WTC11 (cell line): ENCODE measurements around the gene PLCH2. TPM values are rescaled to one million over a fixed set of nuclear protein-coding genes. Genes with fewer than 3 reads are reported as not detected.

Source experiments
- ATAC-seq: fragments of 200-7000 bp; cut with Tn5 transposase; 2 replicates; pipeline ENCODE4 v1.10.0; 2021; ENCODE audit warnings: mild to moderate bottlenecking, moderate library complexity
- CTCF ChIA-PET: fragments of 300-600 bp; sonication (Branson Sonifier 250); formaldehyde crosslinking; loops from one replicate; lab custom pipeline; 2021; ENCODE audit warnings: antibody characterized with exemption; lab: Charles Lee
- POLR2A ChIA-PET: fragments of 350-600 bp; sonication (Branson Sonifier 250); formaldehyde crosslinking; loops from one replicate; lab custom pipeline; 2021; ENCODE audit warnings: antibody characterized with exemption; lab: Charles Lee
- DNase-seq: peaks from one replicate; pipeline ENCODE4 v3.0.0; 2021; ENCODE audit warnings: low spot score
- H3K27ac Mint-ChIP-seq: 2 replicates; pipeline ENCODE4 v1.8.0; 2021; ENCODE audit warnings: mixed read lengths
- H3K27me3 Mint-ChIP-seq: 2 replicates; pipeline ENCODE4 v1.8.0; 2021; ENCODE audit warnings: low read depth, mild to moderate bottlenecking, moderate library complexity, mixed read lengths
- H3K36me3 Mint-ChIP-seq: 2 replicates; pipeline ENCODE4 v1.8.0; 2021; ENCODE audit warnings: mixed read lengths
- H3K4me1 Mint-ChIP-seq: 2 replicates; pipeline ENCODE4 v1.8.0; 2022; ENCODE audit warnings: mixed read lengths
- H3K4me3 Mint-ChIP-seq: 2 replicates; pipeline ENCODE4 v1.8.0; 2021; ENCODE audit warnings: mild to moderate bottlenecking, moderate library complexity, mixed read lengths
- H3K9me3 Mint-ChIP-seq: 2 replicates; pipeline ENCODE4 v1.8.0; 2021; ENCODE audit warnings: mixed read lengths
- ATF1 ChIP-seq: sonication (generic); formaldehyde crosslinking; IDR thresholded peaks from 2 replicates; pipeline ENCODE4 v1.8.1; 2023; ENCODE audit warnings: mild to moderate bottlenecking, moderate library complexity, missing genetic modification reagents
- ATF3 ChIP-seq: sonication (generic); formaldehyde crosslinking; conservative IDR thresholded peaks from 2 replicates; pipeline ENCODE4 v1.8.1; 2022; ENCODE audit warnings: mild to moderate bottlenecking, missing genetic modification reagents
- ATF6 ChIP-seq: sonication (generic); formaldehyde crosslinking; IDR thresholded peaks from 2 replicates; pipeline ENCODE4 v1.8.1; 2023; ENCODE audit warnings: mild to moderate bottlenecking, missing genetic modification reagents
- CREM ChIP-seq: sonication (generic); formaldehyde crosslinking; IDR thresholded peaks from 2 replicates; pipeline ENCODE4 v1.8.1; 2022; ENCODE audit warnings: mild to moderate bottlenecking, missing genetic modification reagents, moderate library complexity
- EMX1 ChIP-seq: fragments of 250-450 bp; sonication (Bioruptor Pico); IDR thresholded peaks from 2 replicates; pipeline ENCODE4 v1.8.0; 2021; ENCODE audit warnings: mild to moderate bottlenecking
- ETV6 ChIP-seq: sonication (generic); formaldehyde crosslinking; IDR thresholded peaks from 2 replicates; pipeline ENCODE4 v1.8.1; 2022; ENCODE audit warnings: mild to moderate bottlenecking, missing genetic modification reagents
- FOXJ3 ChIP-seq: sonication (generic); formaldehyde crosslinking; IDR thresholded peaks from 2 replicates; pipeline ENCODE4 v1.9.0; 2021; ENCODE audit warnings: missing genetic modification reagents, mild to moderate bottlenecking, borderline replicate concordance
- FOXK1 ChIP-seq: sonication (generic); formaldehyde crosslinking; IDR thresholded peaks from 2 replicates; pipeline ENCODE4 v1.8.0; 2022; ENCODE audit warnings: mild to moderate bottlenecking, moderate library complexity, missing genetic modification reagents
- FOXP1 ChIP-seq: sonication (generic); formaldehyde crosslinking; IDR thresholded peaks from 2 replicates; pipeline ENCODE4 v1.8.0; 2022; ENCODE audit warnings: missing genetic modification reagents, mild to moderate bottlenecking, moderate library complexity, borderline replicate concordance
- FOXP4 ChIP-seq: sonication (generic); formaldehyde crosslinking; IDR thresholded peaks from 2 replicates; pipeline ENCODE4 v1.8.0; 2022; ENCODE audit warnings: mild to moderate bottlenecking, missing genetic modification reagents
- IRF2 ChIP-seq: sonication (generic); formaldehyde crosslinking; IDR thresholded peaks from 2 replicates; pipeline ENCODE4 v1.8.0; 2022; ENCODE audit warnings: low read depth, missing genetic modification reagents, borderline replicate concordance
- JAZF1 ChIP-seq: fragments of 250-450 bp; sonication (Bioruptor Pico); IDR thresholded peaks from 2 replicates; pipeline ENCODE4 v1.9.0; 2021; ENCODE audit warnings: moderate library complexity, mild to moderate bottlenecking, inconsistent platforms
- MAX ChIP-seq: sonication (generic); formaldehyde crosslinking; IDR thresholded peaks from 2 replicates; pipeline ENCODE4 v1.8.0; 2022; ENCODE audit warnings: mild to moderate bottlenecking, missing genetic modification reagents
- MYBL2 ChIP-seq: sonication (generic); formaldehyde crosslinking; IDR thresholded peaks from 2 replicates; pipeline ENCODE4 v1.8.1; 2023; ENCODE audit warnings: mild to moderate bottlenecking, moderate library complexity, missing genetic modification reagents
- PREB ChIP-seq: sonication (generic); formaldehyde crosslinking; IDR thresholded peaks from 2 replicates; pipeline ENCODE4 v1.8.1; 2022; ENCODE audit warnings: mild to moderate bottlenecking, missing genetic modification reagents, moderate library complexity, borderline replicate concordance
- PRRX2 ChIP-seq: fragments of 250-450 bp; sonication (Bioruptor Pico); IDR thresholded peaks from 2 replicates; pipeline ENCODE4 v1.8.0; 2021; ENCODE audit warnings: mild to moderate bottlenecking
- RORB ChIP-seq: fragments of 250-450 bp; sonication (Bioruptor Pico); IDR thresholded peaks from 2 replicates; pipeline ENCODE4 v1.9.0; 2021; ENCODE audit warnings: mild to moderate bottlenecking
- SMAD4 ChIP-seq: sonication (generic); formaldehyde crosslinking; IDR thresholded peaks from 2 replicates; pipeline ENCODE4 v1.8.0; 2022; ENCODE audit warnings: mild to moderate bottlenecking, missing genetic modification reagents
- TP53 ChIP-seq: sonication (generic); formaldehyde crosslinking; IDR thresholded peaks from 2 replicates; pipeline ENCODE4 v1.8.1; 2023; ENCODE audit warnings: mild to moderate bottlenecking, missing genetic modification reagents
- ZNF232 ChIP-seq: sonication (generic); formaldehyde crosslinking; IDR thresholded peaks from 2 replicates; pipeline ENCODE4 v1.8.0; 2022; ENCODE audit warnings: mild to moderate bottlenecking, missing genetic modification reagents
- ZNF416 ChIP-seq: fragments of 250-450 bp; sonication (Bioruptor Pico); IDR thresholded peaks from 2 replicates; pipeline ENCODE4 v1.9.0; 2021; ENCODE audit warnings: mild to moderate bottlenecking, inconsistent platforms
- ZNF423 ChIP-seq: fragments of 250-450 bp; sonication (Bioruptor Pico); IDR thresholded peaks from 2 replicates; pipeline ENCODE4 v2.1.2; 2022; ENCODE audit warnings: mild to moderate bottlenecking, moderate library complexity
- total RNA-seq: library from RNA; stranded (reverse); gene quantifications from 3 replicates; pipeline ENCODE4 v1.2.3, GENCODE V29; 2021
- TF ChIP-seq, protein P1 (sequence below): sonication (generic); formaldehyde crosslinking; IDR thresholded peaks from 2 replicates; pipeline ENCODE4 v1.8.0; 2023; ENCODE audit warnings: missing genetic modification reagents
- TF ChIP-seq, protein P2 (sequence below): sonication (generic); formaldehyde crosslinking; IDR thresholded peaks from 2 replicates; pipeline ENCODE4 v1.8.0; 2022; ENCODE audit warnings: mild to moderate bottlenecking, missing genetic modification reagents
- TF ChIP-seq, protein P3 (sequence below): sonication (generic); formaldehyde crosslinking; IDR thresholded peaks from 2 replicates; pipeline ENCODE4 v1.8.1; 2023; ENCODE audit warnings: mild to moderate bottlenecking, missing genetic modification reagents, borderline replicate concordance
- TF ChIP-seq, protein P4 (sequence below): fragments of 250-450 bp; sonication (Bioruptor Pico); IDR thresholded peaks from 2 replicates; pipeline ENCODE4 v1.9.0; 2021; ENCODE audit warnings: moderate library complexity, mild to moderate bottlenecking, inconsistent platforms, borderline replicate concordance

PLCH2 gene
- total RNA-seq, 1 experiment from 2014 or later = 0.17 TPM

- Mint-ChIP-seq H3K4me1 (no peaks in the 10 kb centered on the region), H3K27me3 (peaks cover 13% of the 10 kb centered on the region), H3K27ac (peak overlapping the region; percentile 36; the same call in 1 of the 2 replicates), H3K4me3 (no peak overlapping the region), H3K36me3 (no peaks in the 10 kb centered on the region), H3K9me3 (no peaks in the 10 kb centered on the region)
- ChIA-PET CTCF (no interaction called here), POLR2A (no interaction called here)
- DNase-seq (no peak), ATAC-seq (no peak)
- TF ChIP-seq FOXK1 (CRISPR knock-in tag) = no peak
- no peak for TF ChIP-seq ZNF416 (CRISPR knock-in tag)
- TF ChIP-seq, protein P1, sequence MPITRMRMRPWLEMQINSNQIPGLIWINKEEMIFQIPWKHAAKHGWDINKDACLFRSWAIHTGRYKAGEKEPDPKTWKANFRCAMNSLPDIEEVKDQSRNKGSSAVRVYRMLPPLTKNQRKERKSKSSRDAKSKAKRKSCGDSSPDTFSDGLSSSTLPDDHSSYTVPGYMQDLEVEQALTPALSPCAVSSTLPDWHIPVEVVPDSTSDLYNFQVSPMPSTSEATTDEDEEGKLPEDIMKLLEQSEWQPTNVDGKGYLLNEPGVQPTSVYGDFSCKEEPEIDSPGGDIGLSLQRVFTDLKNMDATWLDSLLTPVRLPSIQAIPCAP (CRISPR knock-in tag) = no peak
- TF ChIP-seq SMAD4 (CRISPR knock-in tag) = no peak
- TF ChIP-seq TP53 (CRISPR knock-in tag) = no peak
- no peak for TF ChIP-seq ATF6 (CRISPR knock-in tag)
- TF ChIP-seq MAX (CRISPR knock-in tag) = no peak
- no peak for TF ChIP-seq FOXP4 (CRISPR knock-in tag)
- no peak for TF ChIP-seq FOXJ3 (CRISPR knock-in tag)
- TF ChIP-seq ETV6 (CRISPR knock-in tag) = no peak
- TF ChIP-seq, protein P2, sequence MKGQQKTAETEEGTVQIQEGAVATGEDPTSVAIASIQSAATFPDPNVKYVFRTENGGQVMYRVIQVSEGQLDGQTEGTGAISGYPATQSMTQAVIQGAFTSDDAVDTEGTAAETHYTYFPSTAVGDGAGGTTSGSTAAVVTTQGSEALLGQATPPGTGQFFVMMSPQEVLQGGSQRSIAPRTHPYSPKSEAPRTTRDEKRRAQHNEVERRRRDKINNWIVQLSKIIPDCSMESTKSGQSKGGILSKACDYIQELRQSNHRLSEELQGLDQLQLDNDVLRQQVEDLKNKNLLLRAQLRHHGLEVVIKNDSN (CRISPR knock-in tag) = no peak
- no peak for TF ChIP-seq ATF3 (CRISPR knock-in tag)
- TF ChIP-seq ATF1 (CRISPR knock-in tag) = no peak
- no peak for TF ChIP-seq JAZF1 (CRISPR knock-in tag)
- TF ChIP-seq IRF2 (CRISPR knock-in tag) = no peak
- TF ChIP-seq RORB (CRISPR knock-in tag) = no peak
- TF ChIP-seq FOXP1 (CRISPR knock-in tag) = no peak
- TF ChIP-seq MYBL2 (CRISPR knock-in tag) = no peak
Measured at GRCh38 chr1:2438038-2438437, 38.1 kb upstream of the PLCH2 start.

DNA sequence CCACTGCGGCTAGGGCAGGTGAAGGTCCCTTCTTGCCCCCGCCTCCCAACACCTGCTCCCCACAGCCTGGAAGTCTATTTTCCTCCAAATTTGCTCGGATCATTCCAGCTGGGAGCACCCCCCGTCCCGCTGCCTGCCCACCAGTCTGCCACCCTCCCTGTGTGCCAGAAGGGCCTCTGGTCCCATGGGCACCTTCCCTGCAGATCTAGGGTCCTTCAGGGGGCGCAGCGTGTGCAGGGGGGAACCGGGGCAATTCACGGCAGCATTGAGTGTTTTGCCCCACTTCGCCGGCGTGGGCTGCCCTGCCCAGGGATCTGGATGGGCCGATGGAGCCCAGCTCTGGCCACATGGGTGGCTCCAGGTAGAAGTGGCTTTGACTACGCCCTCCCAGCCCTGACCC, 37.4 kb upstream of the PLCH2 start:
- no peaks in the 10 kb centered on the region for H3K4me1 Mint-ChIP-seq
- DNase-seq = no peak
- ATAC-seq = no peak
- H3K36me3 Mint-ChIP-seq = no peaks in the 10 kb centered on the region
- H3K27me3 Mint-ChIP-seq = peaks cover 15% of the 10 kb centered on the region
- ChIA-PET POLR2A (no interaction called here), CTCF (no interaction called here)
- H3K9me3 Mint-ChIP-seq = no peaks in the 10 kb centered on the region
- H3K4me3 Mint-ChIP-seq = no peak overlapping the region
- H3K27ac Mint-ChIP-seq = no peak overlapping the region
- TF ChIP-seq EMX1 (CRISPR knock-in tag) (no peak), ZNF423 (no peak), PREB (no peak), PRRX2 (no peak), ZNF232 (CRISPR knock-in tag) (no peak), FOXJ3 (CRISPR knock-in tag) (no peak), CREM (CRISPR knock-in tag) (no peak), RORB (CRISPR knock-in tag) (no peak)
- TF ChIP-seq, protein P3, sequence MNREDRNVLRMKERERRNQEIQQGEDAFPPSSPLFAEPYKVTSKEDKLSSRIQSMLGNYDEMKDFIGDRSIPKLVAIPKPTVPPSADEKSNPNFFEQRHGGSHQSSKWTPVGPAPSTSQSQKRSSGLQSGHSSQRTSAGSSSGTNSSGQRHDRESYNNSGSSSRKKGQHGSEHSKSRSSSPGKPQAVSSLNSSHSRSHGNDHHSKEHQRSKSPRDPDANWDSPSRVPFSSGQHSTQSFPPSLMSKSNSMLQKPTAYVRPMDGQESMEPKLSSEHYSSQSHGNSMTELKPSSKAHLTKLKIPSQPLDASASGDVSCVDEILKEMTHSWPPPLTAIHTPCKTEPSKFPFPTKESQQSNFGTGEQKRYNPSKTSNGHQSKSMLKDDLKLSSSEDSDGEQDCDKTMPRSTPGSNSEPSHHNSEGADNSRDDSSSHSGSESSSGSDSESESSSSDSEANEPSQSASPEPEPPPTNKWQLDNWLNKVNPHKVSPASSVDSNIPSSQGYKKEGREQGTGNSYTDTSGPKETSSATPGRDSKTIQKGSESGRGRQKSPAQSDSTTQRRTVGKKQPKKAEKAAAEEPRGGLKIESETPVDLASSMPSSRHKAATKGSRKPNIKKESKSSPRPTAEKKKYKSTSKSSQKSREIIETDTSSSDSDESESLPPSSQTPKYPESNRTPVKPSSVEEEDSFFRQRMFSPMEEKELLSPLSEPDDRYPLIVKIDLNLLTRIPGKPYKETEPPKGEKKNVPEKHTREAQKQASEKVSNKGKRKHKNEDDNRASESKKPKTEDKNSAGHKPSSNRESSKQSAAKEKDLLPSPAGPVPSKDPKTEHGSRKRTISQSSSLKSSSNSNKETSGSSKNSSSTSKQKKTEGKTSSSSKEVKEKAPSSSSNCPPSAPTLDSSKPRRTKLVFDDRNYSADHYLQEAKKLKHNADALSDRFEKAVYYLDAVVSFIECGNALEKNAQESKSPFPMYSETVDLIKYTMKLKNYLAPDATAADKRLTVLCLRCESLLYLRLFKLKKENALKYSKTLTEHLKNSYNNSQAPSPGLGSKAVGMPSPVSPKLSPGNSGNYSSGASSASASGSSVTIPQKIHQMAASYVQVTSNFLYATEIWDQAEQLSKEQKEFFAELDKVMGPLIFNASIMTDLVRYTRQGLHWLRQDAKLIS (CRISPR knock-in tag) = no peak
- TF ChIP-seq, protein P4, sequence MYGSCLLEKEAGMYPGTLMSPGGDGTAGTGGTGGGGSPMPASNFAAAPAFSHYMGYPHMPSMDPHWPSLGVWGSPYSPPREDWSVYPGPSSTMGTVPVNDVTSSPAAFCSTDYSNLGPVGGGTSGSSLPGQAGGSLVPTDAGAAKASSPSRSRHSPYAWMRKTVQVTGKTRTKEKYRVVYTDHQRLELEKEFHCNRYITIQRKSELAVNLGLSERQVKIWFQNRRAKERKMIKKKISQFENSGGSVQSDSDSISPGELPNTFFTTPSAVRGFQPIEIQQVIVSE (CRISPR knock-in tag) = no peak
